Neural progenitor cell (in vitro differentiated cells): ENCODE data around the gene MYO1E. TPM values are rescaled to one million over a fixed set of nuclear protein-coding genes. Genes with fewer than 3 reads are reported as not detected.
"Not testable (repeated sequence)": the region's sequence is repeated elsewhere in the genome, so short reads cannot be mapped to it uniquely, and the experiment has no call there.

Source experiments
- DNase-seq: peaks from one replicate; pipeline ENCODE4 v3.0.0-alpha.2; 2016; ENCODE audit warnings: low spot score
- H2AFZ ChIP-seq: fragments of 200-600 bp; sonication (generic); replicated peaks from 2 replicates; pipeline ENCODE4 v1.6.1; 2016; ENCODE audit warnings: antibody characterized with exemption
- H3F3A ChIP-seq: fragments of 200-600 bp; sonication (generic); 2 replicates; pipeline ENCODE4 v1.6.1; 2016; ENCODE audit warnings: antibody characterized with exemption, low read depth
- H3K27ac ChIP-seq: fragments of 200-600 bp; sonication (generic); 2 replicates; pipeline ENCODE4 v1.5.1; 2016; ENCODE audit warnings: mild to moderate bottlenecking
- H3K27me3 ChIP-seq: fragments of 200-600 bp; sonication (generic); 2 replicates; pipeline ENCODE4 v1.6.1; 2016; ENCODE audit warnings: mild to moderate bottlenecking, moderate library complexity
- H3K36me3 ChIP-seq: fragments of 200-600 bp; sonication (generic); 2 replicates; pipeline ENCODE4 v1.5.1; 2016
- H3K4me1 ChIP-seq: fragments of 200-600 bp; sonication (generic); 2 replicates; pipeline ENCODE4 v1.6.1; 2016; ENCODE audit warnings: mixed run types
- H3K4me2 ChIP-seq: fragments of 200-600 bp; sonication (generic); 2 replicates; pipeline ENCODE4 v1.6.1; 2016
- H3K4me3 ChIP-seq: fragments of 200-600 bp; sonication (generic); 2 replicates; pipeline ENCODE4 v1.5.1; 2016
- H3K79me2 ChIP-seq: fragments of 200-600 bp; sonication (generic); 2 replicates; pipeline ENCODE4 v1.6.1; 2016; ENCODE audit warnings: low read depth
- H3K9ac ChIP-seq: fragments of 200-600 bp; sonication (generic); 2 replicates; pipeline ENCODE4 v1.6.1; 2016
- H3K9me3 ChIP-seq: fragments of 200-600 bp; sonication (generic); 2 replicates; pipeline ENCODE4 v1.5.1; 2016; ENCODE audit warnings: low read depth
- H4K20me1 ChIP-seq: fragments of 200-600 bp; sonication (generic); 2 replicates; pipeline ENCODE4 v1.6.1; 2016; ENCODE audit warnings: low read depth
- H3K27ac Mint-ChIP-seq: 3 replicates; pipeline ENCODE4 v1.8.0; 2021; ENCODE audit warnings: mixed read lengths
- H3K27me3 Mint-ChIP-seq: 2 replicates; pipeline ENCODE4 v1.8.0; 2022; ENCODE audit warnings: low read depth, mild to moderate bottlenecking, inconsistent platforms, moderate library complexity, mixed read lengths; ENCODE audit not compliant: insufficient read depth
- H3K36me3 Mint-ChIP-seq: 3 replicates; pipeline ENCODE4 v1.8.0; 2021; ENCODE audit warnings: mixed read lengths
- H3K4me1 Mint-ChIP-seq: 3 replicates; pipeline ENCODE4 v1.8.0; 2021; ENCODE audit warnings: mixed read lengths
- H3K4me3 Mint-ChIP-seq: 3 replicates; pipeline ENCODE4 v1.8.0; 2021; ENCODE audit warnings: mild to moderate bottlenecking, moderate library complexity, mixed read lengths
- H3K9me3 Mint-ChIP-seq: 3 replicates; pipeline ENCODE4 v1.8.0; 2020; ENCODE audit warnings: mixed read lengths
- EZH2 ChIP-seq: fragments of 200-600 bp; sonication (generic); IDR thresholded peaks from 2 replicates; pipeline ENCODE4 v1.6.1; 2017; ENCODE audit warnings: antibody characterized with exemption, mild to moderate bottlenecking, moderate library complexity
- EZH2phosphoT487 ChIP-seq: fragments of 200-600 bp; sonication (generic); IDR thresholded peaks from 2 replicates; pipeline ENCODE4 v1.6.1; 2017; ENCODE audit warnings: antibody characterized with exemption
- total RNA-seq: library from RNA; depleted of rRNA; stranded (reverse); fragments of >200 nt; gene quantifications from 2 replicates; pipeline ENCODE4 v1.2.3, GENCODE V29; 2015; ENCODE audit warnings: low replicate concordance
- TF ChIP-seq, protein P1 (sequence below): fragments of 200-600 bp; sonication (generic); IDR thresholded peaks from 2 replicates; pipeline ENCODE4 v1.5.1; 2017; ENCODE audit warnings: antibody characterized with exemption, mild to moderate bottlenecking

The MYO1E gene
- total RNA-seq, 1 donor from 2014 or later, result 49.7 TPM

DNA sequence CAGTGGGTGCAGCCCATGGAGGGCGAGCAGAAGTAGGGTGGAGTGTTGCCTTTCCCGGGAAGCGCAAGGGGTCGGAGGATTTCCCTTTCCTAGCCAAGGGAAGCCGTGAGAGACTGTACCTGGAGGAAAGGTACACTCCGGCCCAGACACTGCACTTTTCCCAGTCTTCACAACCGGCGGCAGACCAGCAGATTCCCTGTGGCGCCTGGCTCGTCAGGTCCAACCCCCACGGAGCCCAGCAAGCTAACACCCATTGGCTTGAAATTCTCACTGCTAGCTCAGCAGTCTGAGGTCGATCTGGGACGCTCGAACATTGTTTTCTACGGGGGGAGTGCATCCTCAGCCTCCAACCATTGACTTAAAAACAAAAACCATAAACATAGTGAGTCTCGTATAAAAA, 241.2 kb downstream of the MYO1E start:
- no peaks in the 10 kb centered on the region for H3K27me3 Mint-ChIP-seq
- no peak for DNase-seq
- TF ChIP-seq EZH2 (no peak), EZH2phosphoT487 (no peak)
- TF ChIP-seq, protein P1, sequence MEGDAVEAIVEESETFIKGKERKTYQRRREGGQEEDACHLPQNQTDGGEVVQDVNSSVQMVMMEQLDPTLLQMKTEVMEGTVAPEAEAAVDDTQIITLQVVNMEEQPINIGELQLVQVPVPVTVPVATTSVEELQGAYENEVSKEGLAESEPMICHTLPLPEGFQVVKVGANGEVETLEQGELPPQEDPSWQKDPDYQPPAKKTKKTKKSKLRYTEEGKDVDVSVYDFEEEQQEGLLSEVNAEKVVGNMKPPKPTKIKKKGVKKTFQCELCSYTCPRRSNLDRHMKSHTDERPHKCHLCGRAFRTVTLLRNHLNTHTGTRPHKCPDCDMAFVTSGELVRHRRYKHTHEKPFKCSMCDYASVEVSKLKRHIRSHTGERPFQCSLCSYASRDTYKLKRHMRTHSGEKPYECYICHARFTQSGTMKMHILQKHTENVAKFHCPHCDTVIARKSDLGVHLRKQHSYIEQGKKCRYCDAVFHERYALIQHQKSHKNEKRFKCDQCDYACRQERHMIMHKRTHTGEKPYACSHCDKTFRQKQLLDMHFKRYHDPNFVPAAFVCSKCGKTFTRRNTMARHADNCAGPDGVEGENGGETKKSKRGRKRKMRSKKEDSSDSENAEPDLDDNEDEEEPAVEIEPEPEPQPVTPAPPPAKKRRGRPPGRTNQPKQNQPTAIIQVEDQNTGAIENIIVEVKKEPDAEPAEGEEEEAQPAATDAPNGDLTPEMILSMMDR, result no peak
- H3K4me2 ChIP-seq, result no peak overlapping the region
- H3K4me1 Mint-ChIP-seq, result no peaks in the 10 kb centered on the region
- H3K27ac Mint-ChIP-seq, result no peak overlapping the region
- H3K36me3 Mint-ChIP-seq, result peaks cover 75% of the 10 kb centered on the region
- no peaks in the 10 kb centered on the region for H3F3A ChIP-seq
- H2AFZ ChIP-seq, result no peak overlapping the region
- H3K27ac ChIP-seq, result no peak overlapping the region
- H3K4me1 ChIP-seq, result no peaks in the 10 kb centered on the region
- no peak overlapping the region for H3K4me3 ChIP-seq
- H3K4me3 Mint-ChIP-seq, result no peak overlapping the region
- H4K20me1 ChIP-seq, result peaks cover 6% of the 10 kb centered on the region
- peaks cover 30% of the 10 kb centered on the region for H3K36me3 ChIP-seq
- no peaks in the 10 kb centered on the region for H3K9me3 ChIP-seq
- no peak overlapping the region for H3K9ac ChIP-seq
- peaks cover 31% of the 10 kb centered on the region for H3K9me3 Mint-ChIP-seq
- no peaks in the 10 kb centered on the region for H3K27me3 ChIP-seq
- H3K79me2 ChIP-seq, result peaks cover 76% of the 10 kb centered on the region

DNA sequence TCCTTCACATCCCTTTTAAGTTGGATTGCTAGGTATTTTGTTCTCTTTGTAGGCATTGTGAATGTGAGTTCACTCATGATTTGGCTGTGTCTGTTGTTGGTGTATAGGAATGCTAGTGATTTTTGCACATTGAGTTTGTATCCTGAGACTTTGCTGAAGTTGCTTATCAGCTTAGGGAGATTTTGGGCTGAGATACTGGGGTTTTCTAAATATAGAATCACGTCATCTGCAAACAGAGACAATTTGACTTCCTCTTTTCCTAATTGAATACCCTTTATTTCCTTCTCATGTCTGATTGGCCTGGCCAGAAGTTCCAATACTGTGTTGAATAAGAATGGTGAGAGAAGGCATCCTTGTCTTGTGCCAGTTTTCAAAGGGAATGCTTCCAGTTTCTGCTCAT, 245.4 kb downstream of the MYO1E start:
- H3K27me3 ChIP-seq, H3K4me2 ChIP-seq, H3K4me1 ChIP-seq, H3K9me3 ChIP-seq, H2AFZ ChIP-seq, H3K4me3 ChIP-seq, H3K27me3 Mint-ChIP-seq, H3K27ac Mint-ChIP-seq, H3K9ac ChIP-seq, H3K4me1 Mint-ChIP-seq, H3F3A ChIP-seq, DNase-seq, H3K4me3 Mint-ChIP-seq, H3K27ac ChIP-seq: not testable (repeated sequence)
- peaks cover 44% of the 10 kb centered on the region for H3K36me3 ChIP-seq
- H3K79me2 ChIP-seq, result peaks cover 85% of the 10 kb centered on the region
- peaks cover 17% of the 10 kb centered on the region for H4K20me1 ChIP-seq
- peaks cover 39% of the 10 kb centered on the region for H3K9me3 Mint-ChIP-seq
- peaks cover 90% of the 10 kb centered on the region for H3K36me3 Mint-ChIP-seq

DNA sequence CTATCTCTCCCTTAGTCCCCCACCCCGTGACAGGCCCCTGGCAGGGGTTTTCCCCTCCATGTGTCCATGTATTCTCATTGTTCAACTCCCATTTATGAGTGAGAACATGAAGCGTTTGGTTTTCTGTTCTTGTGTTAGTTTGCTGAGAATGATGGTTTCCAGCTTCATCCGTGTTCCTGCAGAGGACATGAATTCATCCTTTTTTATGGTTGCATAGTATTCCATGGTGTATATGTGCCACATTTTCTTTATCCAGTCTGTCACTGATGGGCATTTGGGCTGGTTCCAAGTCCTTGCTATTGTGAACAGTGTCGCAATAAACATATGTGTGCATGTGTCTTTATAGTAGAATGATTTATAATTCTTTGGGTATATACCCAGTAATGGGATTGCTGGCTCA, 247.0 kb downstream of the MYO1E start:
- H3K9ac ChIP-seq, H3K27ac ChIP-seq, H3K4me3 Mint-ChIP-seq, H3K9me3 ChIP-seq, DNase-seq, H3K27ac Mint-ChIP-seq, H3K4me1 Mint-ChIP-seq, H3F3A ChIP-seq, H3K27me3 ChIP-seq, H3K27me3 Mint-ChIP-seq, H2AFZ ChIP-seq, H3K4me1 ChIP-seq, H3K4me3 ChIP-seq, H3K4me2 ChIP-seq: not testable (repeated sequence)
- peaks cover 17% of the 10 kb centered on the region for H4K20me1 ChIP-seq
- H3K79me2 ChIP-seq, result peaks cover 80% of the 10 kb centered on the region
- Mint-ChIP-seq H3K36me3 (peaks cover 84% of the 10 kb centered on the region), H3K9me3 (peaks cover 39% of the 10 kb centered on the region)
- peaks cover 43% of the 10 kb centered on the region for H3K36me3 ChIP-seq

DNA sequence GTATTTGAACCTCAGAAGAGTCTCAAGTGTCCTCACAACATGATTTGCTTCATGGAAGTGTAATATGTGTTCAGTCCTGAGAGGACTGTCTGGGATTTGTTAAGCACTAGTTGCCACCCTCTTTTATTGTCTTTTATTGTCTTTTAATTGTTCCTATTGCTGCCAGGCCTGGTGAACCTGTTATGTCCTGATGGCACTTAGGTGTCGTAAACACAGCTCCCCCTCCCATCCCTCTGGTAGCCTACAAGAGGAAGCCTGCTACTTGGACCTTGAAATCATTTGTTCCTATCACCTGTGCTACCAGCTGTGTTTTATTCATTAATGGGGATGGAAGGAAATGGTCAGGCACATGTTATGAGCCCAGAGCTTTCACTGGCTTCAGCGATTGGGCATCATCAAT, 248.4 kb downstream of the MYO1E start:
- H3K27ac ChIP-seq, result no peak overlapping the region
- peaks cover 31% of the 10 kb centered on the region for H3K36me3 ChIP-seq
- Mint-ChIP-seq H3K27me3 (no peaks in the 10 kb centered on the region), H3K4me3 (no peak overlapping the region), H3K36me3 (peaks cover 78% of the 10 kb centered on the region), H3K27ac (no peak overlapping the region), H3K4me1 (no peaks in the 10 kb centered on the region), H3K9me3 (peaks cover 28% of the 10 kb centered on the region)
- peaks cover 20% of the 10 kb centered on the region for H4K20me1 ChIP-seq
- H3K9ac ChIP-seq, result no peak overlapping the region
- no peak overlapping the region for H2AFZ ChIP-seq
- no peaks in the 10 kb centered on the region for H3K4me1 ChIP-seq
- H3K4me2 ChIP-seq, result no peak overlapping the region
- H3F3A ChIP-seq, result no peaks in the 10 kb centered on the region
- no peak overlapping the region for H3K4me3 ChIP-seq
- peaks cover 67% of the 10 kb centered on the region for H3K79me2 ChIP-seq
- TF ChIP-seq EZH2 (no peak), EZH2phosphoT487 (no peak)
- TF ChIP-seq, protein P1, result no peak
- H3K27me3 ChIP-seq, result no peaks in the 10 kb centered on the region
- no peak for DNase-seq
- no peaks in the 10 kb centered on the region for H3K9me3 ChIP-seq
